ENCODE results near the gene GNA12. TPM values are rescaled to one million over a fixed set of nuclear protein-coding genes. Genes with fewer than 3 reads are reported as not detected.
A peak's percentile ranks its signal among the peaks of the same experiment; 100 is the strongest.

Gene GNA12
- total and polyA plus RNA-seq, 12 donors: 8.2 to 65.1 (median 42.9) TPM

- TF ChIP-seq, protein P1, sequence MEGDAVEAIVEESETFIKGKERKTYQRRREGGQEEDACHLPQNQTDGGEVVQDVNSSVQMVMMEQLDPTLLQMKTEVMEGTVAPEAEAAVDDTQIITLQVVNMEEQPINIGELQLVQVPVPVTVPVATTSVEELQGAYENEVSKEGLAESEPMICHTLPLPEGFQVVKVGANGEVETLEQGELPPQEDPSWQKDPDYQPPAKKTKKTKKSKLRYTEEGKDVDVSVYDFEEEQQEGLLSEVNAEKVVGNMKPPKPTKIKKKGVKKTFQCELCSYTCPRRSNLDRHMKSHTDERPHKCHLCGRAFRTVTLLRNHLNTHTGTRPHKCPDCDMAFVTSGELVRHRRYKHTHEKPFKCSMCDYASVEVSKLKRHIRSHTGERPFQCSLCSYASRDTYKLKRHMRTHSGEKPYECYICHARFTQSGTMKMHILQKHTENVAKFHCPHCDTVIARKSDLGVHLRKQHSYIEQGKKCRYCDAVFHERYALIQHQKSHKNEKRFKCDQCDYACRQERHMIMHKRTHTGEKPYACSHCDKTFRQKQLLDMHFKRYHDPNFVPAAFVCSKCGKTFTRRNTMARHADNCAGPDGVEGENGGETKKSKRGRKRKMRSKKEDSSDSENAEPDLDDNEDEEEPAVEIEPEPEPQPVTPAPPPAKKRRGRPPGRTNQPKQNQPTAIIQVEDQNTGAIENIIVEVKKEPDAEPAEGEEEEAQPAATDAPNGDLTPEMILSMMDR (IDR thresholded peaks at IDR 0.05): no peak
- TF ChIP-seq POLR2A (IDR thresholded peaks at IDR 0.05): no peak
- intact Hi-C loops (cut with DNase I): no loop called here
- Histone ChIP-seq H3K4me1 (replicated peaks in 1 of 2) (peaks cover 19 to 45% of the 10 kb centered on the region in 2 donors), H3K4me3 (no peak overlapping the region), H3K27me3 (no peaks in the 10 kb centered on the region), H3K36me3 (replicated peaks in 1 of 2) (no peaks in the 10 kb centered on the region), H3K27ac (peak overlapping the region in 1 of 5 donors; percentile 4), H3K9me3 (replicated peaks in 1 of 3) (no peaks in the 10 kb centered on the region)
- DNase-seq: peak in 1 of 7 donors; percentile 46
- 76 to 87% (median 82%) methylated on average over 17 to 20 of the region's 20 CpGs for WGBS, 4 donors
Measured at GRCh38 chr7:2825559-2826227, 18.4 kb downstream of the GNA12 start.

- Histone ChIP-seq H3K4me3 (no peak overlapping the region), H3K27ac (peak overlapping the region in 1 of 5 donors; percentile 33), H3K36me3 (replicated peaks in 1 of 2) (no peaks in the 10 kb centered on the region), H3K4me1 (replicated peaks in 1 of 2) (peaks cover 19 to 52% of the 10 kb centered on the region in 2 donors), H3K27me3 (no peaks in the 10 kb centered on the region), H3K9me3 (replicated peaks in 1 of 3) (no peaks in the 10 kb centered on the region)
- intact Hi-C loops (cut with DNase I): no loop called here
- 82 to 89% (median 88%) methylated on average over 11 to 16 of the region's 16 CpGs for WGBS, 4 donors
- peak in 1 of 7 donors; percentile 49 for DNase-seq
- TF ChIP-seq POLR2A (IDR thresholded peaks at IDR 0.05): no peak
- TF ChIP-seq, protein P1 (IDR thresholded peaks at IDR 0.05): no peak
Measured at GRCh38 chr7:2824678-2825461, 19.2 kb downstream of the GNA12 start.

GRCh38 chr7:2824026-2824677 lies 20.0 kb downstream of the GNA12 start:
- WGBS, 4 donors: 92 to 93% (median 92%) methylated on average over 13 to 16 of the region's 16 CpGs
- DNase-seq: peak in 1 of 7 donors; percentile 43
- intact Hi-C loops (cut with DNase I): no loop called here

More at GRCh38 chr7:2824026-2824677, 20.0 kb downstream of the GNA12 start:
- peak overlapping the region in 2 of 5 donors; percentile 33 to 77 for H3K27ac ChIP-seq
- H3K27me3 ChIP-seq: no peaks in the 10 kb centered on the region
- peaks cover 19 to 52% of the 10 kb centered on the region in 2 donors for H3K4me1 ChIP-seq (replicated peaks in 1 of 2)
- no peaks in the 10 kb centered on the region for H3K36me3 ChIP-seq (replicated peaks in 1 of 2)
- H3K4me3 ChIP-seq: no peak overlapping the region
- no peak for TF ChIP-seq POLR2A (IDR thresholded peaks at IDR 0.05)
- TF ChIP-seq, protein P1 (IDR thresholded peaks at IDR 0.05): no peak
- H3K9me3 ChIP-seq (replicated peaks in 1 of 3): no peaks in the 10 kb centered on the region

Measured in adrenal gland (tissue), 12 donors.